ENCODE results near the gene PPP1R10.

DNA sequence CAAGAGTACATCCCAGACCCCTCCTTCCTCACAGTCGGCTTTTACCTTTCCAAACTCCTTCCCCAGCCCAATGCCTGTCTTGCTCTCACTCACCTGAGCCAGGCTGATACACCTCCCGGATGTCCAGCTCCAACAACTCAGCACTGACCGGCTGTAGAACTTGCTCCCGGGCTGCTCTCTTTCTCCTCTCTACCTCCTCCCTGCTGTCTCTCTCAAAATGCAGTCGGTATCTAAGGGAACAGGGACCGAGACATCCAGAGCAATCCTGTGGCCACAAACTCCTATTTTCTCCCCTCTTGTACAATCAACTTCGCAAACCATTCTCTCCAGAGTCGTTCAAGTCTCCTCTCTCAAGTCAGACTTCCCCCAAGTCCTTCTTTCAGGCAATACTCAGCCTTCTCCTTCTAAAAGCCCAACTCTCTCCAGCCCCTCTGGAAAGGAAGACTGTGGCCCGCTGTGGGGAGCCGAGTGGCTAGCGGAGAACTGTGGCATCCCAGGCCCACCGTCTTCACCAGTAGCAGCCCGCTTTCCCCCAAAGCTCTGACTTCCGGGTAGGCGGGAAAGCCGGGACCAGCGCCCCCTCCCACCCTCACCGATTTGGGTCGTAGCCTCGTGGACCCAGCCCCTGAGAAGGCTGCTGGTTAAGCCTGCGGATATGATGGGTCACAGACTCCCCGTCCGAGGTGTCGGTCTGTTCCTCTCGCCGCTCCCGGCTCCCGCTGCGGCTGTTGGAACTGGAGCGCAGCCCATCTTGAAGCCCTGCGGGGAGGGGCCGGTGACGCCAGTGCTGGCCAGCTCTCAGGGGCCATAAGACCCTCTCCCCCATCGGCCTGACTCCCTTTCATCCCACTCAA is 61.9 kb downstream of the PPP1R10 start:
- TF ChIP-seq EZH2 (IDR thresholded peaks at IDR 0.05; ENCODE audit: borderline replicate concordance): no peak
- TF ChIP-seq, protein P1, sequence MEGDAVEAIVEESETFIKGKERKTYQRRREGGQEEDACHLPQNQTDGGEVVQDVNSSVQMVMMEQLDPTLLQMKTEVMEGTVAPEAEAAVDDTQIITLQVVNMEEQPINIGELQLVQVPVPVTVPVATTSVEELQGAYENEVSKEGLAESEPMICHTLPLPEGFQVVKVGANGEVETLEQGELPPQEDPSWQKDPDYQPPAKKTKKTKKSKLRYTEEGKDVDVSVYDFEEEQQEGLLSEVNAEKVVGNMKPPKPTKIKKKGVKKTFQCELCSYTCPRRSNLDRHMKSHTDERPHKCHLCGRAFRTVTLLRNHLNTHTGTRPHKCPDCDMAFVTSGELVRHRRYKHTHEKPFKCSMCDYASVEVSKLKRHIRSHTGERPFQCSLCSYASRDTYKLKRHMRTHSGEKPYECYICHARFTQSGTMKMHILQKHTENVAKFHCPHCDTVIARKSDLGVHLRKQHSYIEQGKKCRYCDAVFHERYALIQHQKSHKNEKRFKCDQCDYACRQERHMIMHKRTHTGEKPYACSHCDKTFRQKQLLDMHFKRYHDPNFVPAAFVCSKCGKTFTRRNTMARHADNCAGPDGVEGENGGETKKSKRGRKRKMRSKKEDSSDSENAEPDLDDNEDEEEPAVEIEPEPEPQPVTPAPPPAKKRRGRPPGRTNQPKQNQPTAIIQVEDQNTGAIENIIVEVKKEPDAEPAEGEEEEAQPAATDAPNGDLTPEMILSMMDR (IDR thresholded peaks at IDR 0.05; ENCODE audit: poor library complexity): no peak

Data from hepatocyte (in vitro differentiated cells).